GM19372 (cell line): ENCODE results near the gene PEX1.
"Not testable (repeated sequence)": the region's sequence is repeated elsewhere in the genome, so short reads cannot be mapped to it uniquely, and the experiment has no call there.

Source experiments
- ATAC-seq: cut with Tn5 transposase; IDR thresholded peaks from one replicate; pipeline ENCODE4 v1.9.1; 2021; ENCODE audit warnings: mild to moderate bottlenecking, low read depth, moderate library complexity; ENCODE audit not compliant: unreplicated experiment

The PEX1 gene

DNA sequence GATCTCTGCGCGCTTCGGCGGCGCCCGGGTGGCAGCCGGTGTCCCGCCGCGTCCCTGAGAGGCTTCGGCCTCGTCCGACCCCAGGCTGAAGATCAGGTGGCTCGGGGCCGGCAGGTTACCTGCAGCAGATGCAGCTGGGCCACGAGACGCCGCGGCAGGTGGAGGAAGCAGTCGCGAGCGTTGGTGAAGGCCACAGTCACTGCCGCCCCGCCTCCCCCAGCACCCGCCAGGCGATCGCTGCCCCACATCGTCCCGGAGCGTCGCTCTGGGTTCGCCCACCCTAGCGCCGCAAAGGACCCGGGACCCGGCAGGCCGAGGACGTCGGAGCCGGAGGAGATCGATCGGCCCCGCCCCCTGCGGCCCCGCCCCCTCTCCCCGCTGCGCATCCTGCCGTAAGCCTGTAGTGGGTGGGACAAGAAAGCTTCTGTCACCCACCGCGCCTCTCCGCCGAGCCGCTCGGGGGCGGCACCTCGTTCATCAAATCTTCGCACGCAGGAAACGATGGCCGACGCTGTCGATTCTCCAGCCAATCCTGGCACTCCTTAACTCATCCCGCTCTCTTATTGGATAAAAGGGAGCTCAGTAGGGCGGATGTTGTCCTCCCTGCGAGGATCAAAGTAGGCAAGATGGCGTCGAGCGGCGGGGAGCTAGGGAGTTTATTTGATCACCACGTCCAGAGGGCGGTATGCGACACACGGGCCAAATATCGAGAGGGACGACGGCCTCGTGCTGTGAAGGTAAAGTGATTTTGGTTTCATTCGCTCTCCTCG, at the start of gene PEX1, which contains the start of gene RBM48:
TSS of gene PEX1 (minus strand) at position 333 of the 770 bp plus-strand sequence. CDS start at position 248, 85 bp downstream.
TSS of gene RBM48 (plus strand) at position 608 of the 770 bp plus-strand sequence. CDS start at position 627, 19 bp downstream.
- peak; percentile 93 for ATAC-seq

DNA sequence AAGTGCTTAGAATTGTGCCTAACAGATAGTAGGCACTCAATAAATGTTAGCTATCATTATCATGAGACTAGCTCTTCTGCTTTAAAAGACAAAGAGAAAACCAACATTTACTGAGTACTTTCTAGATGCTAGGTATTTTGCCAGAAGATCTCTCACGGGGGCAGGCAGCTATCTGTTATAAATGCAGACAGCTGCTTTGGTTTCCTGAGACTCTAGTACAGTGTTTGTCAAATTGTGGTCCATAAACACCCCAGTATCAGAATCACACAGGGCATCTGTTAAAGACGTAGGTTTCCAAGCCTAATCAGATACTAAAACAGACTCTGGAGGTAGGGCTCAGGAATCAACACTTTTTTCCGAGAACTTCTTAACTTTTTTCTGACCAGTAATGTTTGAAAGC, 48.0 kb upstream of the PEX1 start:
- no peak for ATAC-seq

DNA sequence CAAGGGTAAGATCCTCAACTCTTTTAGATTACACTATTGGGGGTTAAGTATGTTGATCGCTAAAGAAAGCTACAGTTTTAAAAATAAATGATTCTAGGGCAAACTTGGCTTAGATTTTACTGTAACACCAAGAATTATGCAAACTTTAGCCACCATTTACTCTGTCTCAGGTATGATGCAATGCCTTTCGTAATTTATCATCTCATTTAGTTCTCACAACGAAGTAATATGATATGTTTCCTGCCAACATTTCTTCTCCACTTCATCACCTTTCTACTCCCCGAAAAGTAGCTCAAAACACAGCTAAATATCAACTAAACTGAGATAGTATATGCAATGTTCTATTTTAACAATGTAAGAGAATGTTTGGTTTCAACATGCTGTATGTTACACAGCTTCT, 40.8 kb upstream of the PEX1 start:
- no peak for ATAC-seq

DNA sequence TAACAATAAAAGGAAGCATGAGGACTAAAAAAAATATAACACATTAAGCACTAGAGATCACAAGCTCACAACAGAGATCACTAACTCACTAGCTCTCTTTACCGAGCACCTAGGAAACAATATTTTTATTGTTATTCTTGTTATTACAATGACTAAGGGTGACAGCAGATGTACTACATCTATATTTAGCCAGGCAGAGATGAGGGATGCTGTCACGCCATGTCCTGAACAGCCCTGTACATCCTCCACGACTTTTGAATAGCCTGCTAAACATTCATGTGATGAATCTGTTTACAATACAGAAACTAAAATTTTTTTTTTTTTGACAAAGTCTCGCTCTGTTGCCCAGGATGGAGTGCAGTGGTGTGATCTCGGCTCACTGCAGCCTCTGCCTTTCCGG, 39.1 kb upstream of the PEX1 start:
- ATAC-seq, result no peak

DNA sequence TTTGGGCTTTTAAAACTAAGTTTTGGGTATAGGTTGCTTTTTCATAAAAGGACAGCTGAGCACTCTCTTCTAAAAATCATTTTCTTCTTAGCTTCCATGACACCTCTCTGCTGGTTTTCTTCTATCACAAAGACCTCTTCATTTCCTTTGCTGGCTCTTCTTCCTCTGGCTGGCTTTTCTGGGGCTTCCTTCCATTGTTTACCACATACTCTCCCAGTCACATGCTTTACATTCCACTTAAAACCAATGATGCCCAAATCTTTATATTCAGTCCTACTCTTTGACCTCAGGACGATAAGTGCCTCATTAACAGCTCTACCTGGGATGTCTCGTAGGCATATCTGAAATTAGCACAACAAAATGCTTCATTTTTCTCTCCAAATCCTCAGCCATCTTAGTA, 35.0 kb upstream of the PEX1 start:
- no peak for ATAC-seq

DNA sequence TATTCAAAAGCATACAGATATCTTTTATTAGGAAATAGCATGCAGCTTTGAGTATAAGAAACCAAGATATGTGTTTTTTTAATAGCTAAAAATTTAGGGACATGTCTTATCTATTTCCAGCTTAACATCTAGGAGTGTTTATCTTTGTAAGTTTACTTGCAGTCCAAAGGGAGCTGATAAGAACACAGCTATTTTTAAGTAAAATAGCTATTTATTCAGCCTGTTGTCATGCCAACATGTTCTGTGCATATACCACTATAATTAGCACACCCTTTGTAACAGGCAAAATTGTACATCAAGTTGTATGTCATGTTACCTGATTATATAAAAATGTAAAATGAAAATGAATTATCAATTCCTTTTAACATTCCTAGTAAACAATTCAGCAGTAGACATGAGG, 32.3 kb upstream of the PEX1 start:
- no peak for ATAC-seq

DNA sequence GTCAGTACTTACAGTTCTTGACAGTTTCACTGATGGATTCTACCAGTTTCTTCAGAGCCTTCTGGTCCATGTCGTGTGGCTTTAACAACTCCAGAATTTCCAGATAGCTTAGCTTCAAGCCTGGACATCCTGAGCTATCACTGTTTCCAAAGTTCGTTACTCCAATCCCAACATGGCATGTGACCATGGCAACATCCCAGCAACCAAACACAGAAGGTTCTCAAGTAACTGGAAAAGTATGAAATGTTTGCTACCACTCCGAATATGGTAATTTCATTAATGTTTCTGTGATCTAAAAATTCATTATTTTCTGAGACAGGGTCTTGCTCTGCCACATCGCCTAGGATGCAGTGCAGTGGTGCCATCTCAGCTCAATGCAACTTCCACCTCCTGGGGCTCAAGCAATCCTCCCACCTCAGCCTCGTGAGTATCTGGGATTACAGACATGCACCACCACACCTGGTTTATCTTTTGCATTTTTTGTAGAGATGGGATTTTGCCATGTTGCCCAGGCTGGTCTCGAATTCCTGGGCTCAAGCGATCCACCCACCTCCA, 29.6 kb upstream of the PEX1 start:
- no peak for ATAC-seq

DNA sequence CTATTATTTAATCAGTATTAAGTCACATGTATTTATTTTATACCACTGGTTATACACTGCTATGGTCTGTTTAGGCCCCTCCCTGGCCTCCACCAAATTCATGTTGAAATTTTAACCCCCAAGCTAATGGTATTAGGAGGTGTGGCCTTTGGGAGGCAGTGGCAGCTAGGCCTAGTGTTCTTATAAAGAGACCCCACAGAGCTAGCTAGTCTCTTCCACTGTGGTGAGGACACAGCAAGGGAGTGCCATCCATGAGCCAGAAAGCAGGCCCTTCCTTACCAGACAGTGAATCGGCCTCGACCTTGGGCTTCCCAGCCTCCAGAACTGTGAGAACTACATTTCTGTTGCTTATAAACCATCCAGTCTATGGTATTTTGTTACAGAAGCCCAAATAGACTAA, 28.9 kb upstream of the PEX1 start:
- ATAC-seq, result no peak

DNA sequence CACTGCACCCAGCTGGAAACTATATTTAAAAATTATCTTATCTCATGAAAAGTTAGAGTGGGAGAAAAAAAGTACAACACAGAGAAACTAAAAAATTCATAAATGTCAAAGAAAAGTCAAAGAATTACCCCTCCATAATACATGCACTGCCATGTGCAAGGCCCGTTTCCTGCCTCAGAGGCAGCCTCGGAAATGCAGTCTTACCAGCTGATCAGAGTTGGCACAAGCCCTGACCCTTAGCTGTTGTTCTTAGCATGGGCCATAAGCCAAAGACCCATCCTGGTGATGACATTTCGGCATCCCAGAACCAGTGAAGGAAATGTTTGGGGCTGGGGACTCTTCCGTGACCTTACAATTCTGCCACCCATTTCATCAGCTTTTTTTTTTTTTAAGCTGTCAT, 21.9 kb upstream of the PEX1 start:
- no peak for ATAC-seq

DNA sequence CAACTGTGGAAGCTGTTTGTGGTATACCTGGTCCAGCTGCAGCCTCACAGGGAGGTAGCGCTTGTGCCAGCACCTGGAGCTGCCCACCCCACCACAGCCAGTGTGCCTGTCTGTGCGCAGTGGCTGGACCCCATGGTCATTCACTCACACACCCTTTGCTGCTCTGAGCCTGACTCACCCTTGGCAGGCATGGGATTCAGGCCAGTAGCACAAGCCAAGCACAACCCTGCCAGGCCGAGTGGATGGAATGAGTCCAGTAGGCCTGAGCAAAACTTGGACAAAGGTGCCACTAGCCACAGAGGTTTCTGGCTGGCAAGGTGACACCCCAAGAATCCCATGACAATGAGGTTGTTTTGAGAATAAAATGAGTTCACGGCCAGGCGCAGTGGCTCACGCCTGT, 19.3 kb upstream of the PEX1 start:
- ATAC-seq, result no peak

DNA sequence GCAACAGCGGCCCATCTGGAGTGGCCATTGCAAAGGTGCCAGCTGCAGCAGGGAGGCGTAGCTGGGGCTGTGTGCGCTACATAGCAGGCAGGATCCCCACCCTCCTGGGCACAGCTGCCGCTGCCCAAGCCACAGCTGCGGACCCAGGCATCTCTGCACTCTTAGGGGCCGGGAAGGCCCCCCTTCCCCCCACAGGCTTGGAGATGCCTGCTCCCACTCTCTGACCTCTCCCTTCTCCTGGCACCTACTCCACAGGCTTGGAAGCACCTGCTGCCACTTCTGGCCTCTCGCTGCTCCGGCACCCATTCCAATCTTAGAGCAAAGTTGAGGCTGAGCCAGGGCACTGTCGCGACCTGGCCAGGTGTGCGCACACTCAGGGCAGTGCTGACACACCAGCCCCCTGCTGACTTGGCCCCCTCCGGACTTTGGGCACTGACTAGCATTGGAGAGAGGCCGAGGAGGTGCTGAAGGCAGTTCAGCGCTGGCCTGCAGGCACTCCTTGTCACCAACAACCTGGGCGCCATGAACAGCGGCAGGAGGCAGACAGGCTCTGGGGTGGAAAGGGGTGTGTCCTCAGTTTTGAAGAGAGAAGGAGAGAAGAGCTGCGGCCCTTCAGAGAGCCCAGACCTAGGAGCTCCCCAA, 18.7 kb upstream of the PEX1 start:
- ATAC-seq, result no peak

DNA sequence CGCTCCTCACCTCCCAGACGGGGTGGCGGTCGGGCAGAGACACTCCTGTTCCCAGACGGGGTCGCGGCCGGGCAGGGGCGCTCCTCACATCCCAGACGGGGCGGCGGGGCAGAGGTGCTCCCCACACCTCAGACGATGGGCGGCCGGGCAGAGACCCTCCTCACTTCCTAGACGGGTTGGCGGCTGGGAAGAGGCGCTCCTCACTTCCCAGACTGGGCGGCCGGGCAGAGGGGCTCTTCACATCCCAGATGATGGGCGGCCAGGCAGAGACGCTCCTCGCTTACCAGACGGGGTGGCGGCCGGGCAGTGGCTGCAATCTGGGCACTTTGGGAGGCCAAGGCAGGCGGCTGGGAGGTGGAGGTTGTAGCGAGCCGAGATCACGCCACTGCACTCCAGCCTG, 16.8 kb upstream of the PEX1 start:
- not testable (repeated sequence) for ATAC-seq

DNA sequence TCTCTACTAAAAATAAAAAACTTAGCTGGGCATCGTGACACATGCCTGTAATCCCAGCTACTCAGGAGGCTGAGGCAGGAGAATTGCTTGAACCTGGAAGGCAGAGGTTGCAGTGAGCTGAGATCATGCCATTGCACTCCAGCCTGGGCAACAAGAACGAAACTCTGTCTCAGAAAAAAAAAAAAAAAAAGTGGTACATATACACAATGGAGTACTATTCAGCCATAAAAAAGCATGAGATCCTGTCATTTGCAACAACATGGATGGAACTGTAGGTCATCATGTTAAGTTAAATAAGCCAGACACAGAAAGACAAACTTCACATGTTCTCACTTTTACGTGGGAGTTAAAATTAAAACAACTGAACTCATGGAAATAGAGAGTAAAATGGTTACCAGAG, 15.2 kb upstream of the PEX1 start:
- not testable (repeated sequence) for ATAC-seq

DNA sequence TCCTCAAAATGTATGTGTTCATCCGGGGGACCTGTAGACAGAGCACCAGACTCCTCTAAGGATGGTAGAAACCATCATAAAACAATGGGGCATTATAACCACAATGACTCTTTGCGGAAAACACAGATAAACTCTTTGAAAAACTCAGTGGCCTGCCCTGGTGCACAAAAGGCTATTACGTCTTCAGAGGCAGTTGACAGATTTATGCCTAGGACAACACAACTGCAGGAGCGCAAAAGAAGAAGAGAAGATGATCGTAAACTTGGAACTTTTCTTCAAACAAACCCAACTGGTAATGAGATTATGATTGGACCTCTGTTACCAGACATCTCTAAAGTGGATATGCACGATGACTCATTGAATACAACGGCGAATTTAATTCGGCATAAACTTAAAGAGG, 6.3 kb upstream of the PEX1 start:
- ATAC-seq, result no peak

DNA sequence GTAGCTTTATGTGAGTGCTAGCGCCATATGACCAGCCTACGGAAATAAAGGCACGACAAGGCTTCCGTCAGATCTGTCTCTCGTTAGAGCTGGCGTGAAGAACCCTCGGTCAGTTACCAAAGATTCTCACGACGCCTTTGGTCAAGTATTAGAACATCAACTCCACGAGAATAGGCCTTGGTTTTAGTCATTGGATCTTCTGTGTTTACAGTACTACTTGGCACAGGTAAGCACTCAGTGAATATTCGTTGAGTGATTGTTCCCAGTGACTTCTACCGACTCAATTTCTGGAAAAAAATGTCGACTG, 591 bp upstream of the PEX1 start:
- no peak for ATAC-seq

DNA sequence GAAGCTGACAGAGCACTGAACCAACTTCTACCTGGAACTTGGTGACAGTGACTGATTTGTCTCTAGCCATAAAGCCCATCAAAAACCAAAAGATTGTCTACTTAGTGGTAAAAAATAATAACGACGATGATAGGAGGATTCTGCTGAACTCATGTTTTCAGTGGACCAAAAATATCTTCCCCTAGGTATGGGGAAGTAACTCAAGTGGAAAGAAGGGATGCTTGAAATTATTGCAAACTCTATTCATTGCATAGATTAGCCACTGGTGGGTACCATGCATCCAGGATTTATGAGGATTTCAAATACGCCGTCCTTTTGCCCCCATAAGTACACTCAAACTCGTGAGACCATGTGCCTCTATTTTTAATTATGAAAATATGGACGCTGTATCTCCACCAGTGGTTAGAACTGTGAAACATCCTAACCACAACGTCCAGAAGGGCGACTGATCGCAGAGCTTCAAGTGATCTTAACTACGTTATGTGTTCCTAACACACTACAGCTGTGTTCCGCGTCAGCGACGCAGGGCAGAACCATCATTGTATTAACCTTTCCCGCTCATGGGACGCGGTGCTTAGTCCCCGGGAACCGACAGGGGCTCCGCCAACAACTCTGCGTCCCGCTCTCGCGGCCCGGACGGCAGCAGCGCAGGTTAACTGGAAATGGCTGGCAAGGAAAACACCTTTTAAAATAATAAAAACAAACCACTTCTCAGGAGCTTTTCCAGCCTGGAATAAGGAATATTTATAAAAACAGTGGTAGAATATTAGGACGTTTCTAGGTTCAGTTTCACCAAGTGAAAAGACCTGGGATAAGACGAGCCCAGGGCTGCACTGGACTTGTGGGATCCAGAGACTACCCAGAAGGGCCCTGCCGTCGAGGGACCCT, 776 bp downstream of the PEX1 start:
- peak; percentile 27 for ATAC-seq

DNA sequence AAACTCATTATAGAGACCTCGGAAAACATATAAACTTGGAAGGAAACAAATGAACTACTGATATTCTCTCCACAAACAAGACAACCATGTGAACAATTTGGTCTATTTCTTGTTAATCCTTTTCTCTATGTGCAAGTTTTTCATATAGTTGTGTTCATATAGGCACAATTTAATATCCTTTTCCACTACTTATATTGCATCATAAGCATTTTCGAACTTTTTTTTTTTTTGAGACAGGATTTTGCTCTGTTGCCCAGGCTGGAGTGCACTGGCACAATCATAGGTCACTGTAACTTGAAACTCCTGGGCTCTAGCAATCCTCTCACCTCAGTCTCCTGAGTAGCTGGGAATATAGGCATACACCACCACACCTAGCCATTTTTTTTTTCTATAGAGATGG, 5.2 kb downstream of the PEX1 start:
- no peak for ATAC-seq

DNA sequence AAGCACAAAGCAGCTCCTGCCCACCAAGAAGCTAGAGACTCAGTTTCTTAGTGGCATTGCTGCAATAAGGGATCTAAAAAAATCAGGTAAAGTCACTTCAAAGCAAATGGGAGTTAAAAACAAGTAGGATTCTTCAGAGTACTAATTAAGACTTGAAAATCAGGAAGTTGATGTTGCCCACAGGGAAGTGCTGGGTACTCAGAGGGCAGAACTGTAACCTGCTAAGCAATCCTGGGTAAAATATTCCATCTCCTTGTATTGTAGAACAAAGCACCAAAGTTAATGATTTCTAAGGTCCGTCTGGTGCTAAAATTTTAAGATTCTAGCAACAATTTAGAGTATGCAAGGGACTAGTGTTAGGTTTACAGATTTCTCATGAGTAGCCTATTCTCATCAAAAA, 8.3 kb downstream of the PEX1 start:
- no peak for ATAC-seq

DNA sequence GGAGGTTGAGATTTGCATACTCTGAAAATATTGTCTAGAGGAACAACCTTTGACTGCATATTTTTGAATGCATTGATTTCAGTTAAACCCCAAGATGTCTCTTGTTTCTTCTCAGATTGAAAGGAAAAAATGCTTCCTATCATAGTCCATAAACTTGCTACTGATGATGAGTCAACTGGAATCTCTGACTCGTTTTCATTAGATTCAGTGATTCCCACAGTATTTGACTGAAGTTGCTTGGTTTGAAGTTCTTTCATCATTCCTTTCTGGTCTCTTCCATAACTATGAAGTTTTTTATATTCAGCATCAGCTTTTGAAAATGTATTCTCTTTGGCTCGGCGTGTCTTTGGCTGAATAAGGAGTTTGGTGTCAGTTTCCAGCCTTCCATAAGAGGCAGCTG, 10.7 kb downstream of the PEX1 start:
- ATAC-seq, result no peak

DNA sequence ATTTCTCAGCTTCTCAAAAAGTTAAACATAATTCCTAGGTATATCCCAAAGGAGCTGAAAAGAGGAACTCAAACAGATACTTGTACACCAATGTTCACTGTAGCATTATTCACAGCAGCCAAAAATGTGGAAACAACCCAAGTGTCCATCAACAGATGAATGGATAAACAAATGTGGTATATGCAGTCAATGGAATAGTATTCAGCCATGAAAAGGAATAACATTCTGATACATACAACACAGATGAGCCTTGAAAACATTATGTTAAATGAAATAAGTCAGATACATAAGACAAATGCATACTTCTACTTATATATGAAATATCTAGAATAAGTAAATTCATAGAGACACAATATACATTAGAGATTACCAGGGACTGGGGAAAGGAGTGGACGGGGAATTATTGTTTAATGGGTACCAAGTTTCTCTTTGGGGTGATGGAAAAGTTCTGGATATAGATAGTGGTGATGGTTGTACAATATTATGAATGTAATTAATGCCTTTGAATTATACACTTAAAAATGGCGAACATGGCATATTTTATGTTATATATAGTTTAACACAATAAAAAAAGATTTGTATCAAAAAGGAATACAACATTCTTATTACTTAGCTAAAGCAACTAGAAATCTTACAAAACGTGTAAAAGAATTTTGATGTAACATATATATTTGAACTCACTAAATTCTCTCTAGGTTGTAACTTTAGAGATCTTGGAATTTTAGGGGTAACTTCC, 15.0 kb downstream of the PEX1 start:
- ATAC-seq, result no peak
